ENCODE results near the gene KRIT1. TPM values are rescaled to one million over a fixed set of nuclear protein-coding genes. Genes with fewer than 3 reads are reported as not detected.
"Not testable (repeated sequence)": the region's sequence is repeated elsewhere in the genome, so short reads cannot be mapped to it uniquely, and the experiment has no call there.

Gene KRIT1
- total RNA-seq, 2 experiments from 2014 or later: 46.4 to 54.2 TPM

- DNase-seq: no peak
- Mint-ChIP-seq H3K36me3 (peaks cover 53% of the 10 kb centered on the region), H3K4me3 (no peak overlapping the region), H3K27ac (no peak overlapping the region), H3K9me3 (peaks cover 4% of the 10 kb centered on the region), H3K27me3 (no peaks in the 10 kb centered on the region), H3K4me1 (no peaks in the 10 kb centered on the region)
- ATAC-seq (ENCODE audit: low read depth): no peak
- POLR2A ChIA-PET: interaction anchor here (1.4 kb wide), 1 partner anchor 17 kb away, joined by 4 read pairs; the partner anchor contains the start of genes ANKIB1 and KRIT1
Measured at GRCh38 chr7:92228742-92229141, 17.0 kb downstream of the KRIT1 start.

GRCh38 chr7:92228100-92228499 lies 17.6 kb downstream of the KRIT1 start:
- POLR2A ChIA-PET: interaction anchor here (1.4 kb wide), 1 partner anchor 18 kb away, joined by 4 read pairs; the partner anchor contains the start of genes ANKIB1 and KRIT1
- DNase-seq (no peak), ATAC-seq (ENCODE audit: low read depth) (no peak)

DNA sequence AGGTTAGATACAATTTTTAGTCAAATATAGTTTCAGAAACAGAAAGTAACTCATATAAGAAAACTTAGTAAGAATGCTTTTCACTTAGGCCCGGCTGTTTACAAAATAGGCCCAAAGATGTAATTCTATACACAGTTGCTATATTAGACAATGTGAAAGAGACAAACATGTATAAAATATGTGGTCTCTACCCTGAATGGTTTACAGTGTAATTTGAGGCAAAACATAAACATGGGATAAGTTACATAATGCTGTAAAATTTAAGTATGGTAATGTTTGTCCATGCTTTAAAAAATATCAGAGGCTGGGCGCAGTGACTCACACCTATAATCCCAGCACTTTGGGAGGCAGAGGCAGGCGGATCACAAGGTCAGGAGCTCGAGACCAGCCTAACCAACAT lies 18.7 kb downstream of the KRIT1 start:
- Mint-ChIP-seq H3K27ac (no peak overlapping the region), H3K36me3 (peaks cover 46% of the 10 kb centered on the region), H3K4me3 (no peak overlapping the region)

More at GRCh38 chr7:92228100-92228499, 17.6 kb downstream of the KRIT1 start:
- Mint-ChIP-seq H3K36me3 (peaks cover 49% of the 10 kb centered on the region), H3K27ac (no peak overlapping the region), H3K4me1 (no peaks in the 10 kb centered on the region), H3K9me3 (peaks cover 4% of the 10 kb centered on the region), H3K27me3 (no peaks in the 10 kb centered on the region), H3K4me3 (no peak overlapping the region)

DNA sequence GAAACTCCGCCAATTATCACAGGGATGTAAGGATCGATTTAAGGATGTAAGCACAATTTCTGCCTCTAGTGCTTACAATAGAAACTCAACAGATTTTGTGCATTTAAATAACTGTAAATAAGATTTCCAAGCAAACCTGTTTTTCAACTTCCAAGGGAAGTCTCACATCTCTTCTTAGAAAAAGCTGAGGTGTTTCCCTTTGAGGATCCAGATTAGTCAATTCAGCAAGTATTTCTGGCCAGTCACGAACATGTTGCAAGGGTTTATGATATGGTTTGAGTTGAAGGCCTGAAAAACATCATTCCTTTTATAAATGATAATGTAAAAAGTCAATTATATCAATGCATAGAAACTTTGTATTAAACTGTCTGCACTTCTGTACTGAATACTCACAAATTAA lies 23.9 kb downstream of the KRIT1 start:
- DNase-seq (no peak), ATAC-seq (ENCODE audit: low read depth) (no peak)
- Mint-ChIP-seq H3K4me1 (no peaks in the 10 kb centered on the region), H3K36me3 (peaks cover 46% of the 10 kb centered on the region), H3K4me3 (no peak overlapping the region), H3K27ac (no peak overlapping the region), H3K27me3 (no peaks in the 10 kb centered on the region), H3K9me3 (no peaks in the 10 kb centered on the region)
- POLR2A ChIA-PET: interaction anchor here (0.7 kb wide), 1 partner anchor 220 kb away, joined by 3 read pairs; no protein-coding TSS in a partner anchor

More for the DNA sequence above, 18.7 kb downstream of the KRIT1 start:
- no peaks in the 10 kb centered on the region for H3K4me1 Mint-ChIP-seq
- ATAC-seq (ENCODE audit: low read depth) (no peak), DNase-seq (no peak)
- no peaks in the 10 kb centered on the region for H3K27me3 Mint-ChIP-seq
- POLR2A ChIA-PET: no interaction called here
- H3K9me3 Mint-ChIP-seq: peaks cover 4% of the 10 kb centered on the region

GRCh38 chr7:92206672-92207071 lies 39.0 kb downstream of the KRIT1 start:
- POLR2A ChIA-PET: no interaction called here
- H3K27me3 Mint-ChIP-seq: no peaks in the 10 kb centered on the region
- peaks cover 58% of the 10 kb centered on the region for H3K36me3 Mint-ChIP-seq
- no peak overlapping the region for H3K4me3 Mint-ChIP-seq
- peaks cover 14% of the 10 kb centered on the region for H3K4me1 Mint-ChIP-seq
- H3K9me3 Mint-ChIP-seq: peaks cover 13% of the 10 kb centered on the region
- no peak for DNase-seq
- no peak overlapping the region for H3K27ac Mint-ChIP-seq
- ATAC-seq (ENCODE audit: low read depth): no peak

DNA sequence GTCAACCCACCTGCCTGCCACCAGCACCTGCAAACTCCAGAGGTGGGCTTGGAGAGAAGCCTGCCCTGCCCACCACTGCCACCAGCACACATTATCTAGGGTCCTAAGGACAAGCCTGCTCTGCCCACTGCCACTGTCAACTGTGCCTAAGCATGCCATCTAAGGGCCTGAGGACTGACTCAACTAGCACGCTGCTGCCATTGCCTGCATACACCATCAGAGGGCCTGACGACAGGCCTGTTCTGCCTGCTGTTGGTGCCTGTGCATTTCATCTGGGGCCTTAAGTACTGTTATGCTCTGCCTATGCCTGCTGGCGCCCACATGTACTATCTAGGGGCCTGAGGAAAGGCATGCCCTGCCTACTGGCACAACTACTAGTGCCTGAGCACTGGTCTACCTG lies 39.7 kb downstream of the KRIT1 start:
- H3K9me3 Mint-ChIP-seq: peaks cover 13% of the 10 kb centered on the region
- H3K27me3 Mint-ChIP-seq: no peaks in the 10 kb centered on the region
- ATAC-seq (ENCODE audit: low read depth) (no peak), DNase-seq (no peak)
- no peak overlapping the region for H3K4me3 Mint-ChIP-seq
- POLR2A ChIA-PET: no interaction called here
- peaks cover 54% of the 10 kb centered on the region for H3K36me3 Mint-ChIP-seq
- H3K27ac Mint-ChIP-seq: no peak overlapping the region
- H3K4me1 Mint-ChIP-seq: peaks cover 14% of the 10 kb centered on the region

DNA sequence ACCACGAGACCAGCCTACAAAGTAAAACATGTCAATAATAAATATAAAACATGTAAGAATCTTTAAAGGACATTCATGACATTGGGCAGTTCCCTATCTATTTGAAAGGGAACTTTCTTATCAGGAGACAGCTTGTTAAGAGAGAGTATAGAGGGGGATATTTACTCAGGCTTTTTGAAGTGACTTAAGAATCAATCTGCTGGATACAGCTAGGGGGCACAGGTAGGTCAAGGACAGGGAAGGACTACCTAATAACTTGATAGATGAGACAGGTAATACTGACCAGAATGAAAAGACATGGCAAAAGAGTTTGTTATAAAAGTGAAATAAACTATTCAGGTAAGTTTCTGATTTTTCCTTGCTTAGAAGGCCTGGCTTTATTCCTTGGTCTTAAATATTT lies 44.9 kb downstream of the KRIT1 start:
- no peak overlapping the region for H3K4me3 Mint-ChIP-seq
- H3K27ac Mint-ChIP-seq: no peak overlapping the region
- ATAC-seq (ENCODE audit: low read depth): no peak
- no peak for DNase-seq
- H3K27me3 Mint-ChIP-seq: no peaks in the 10 kb centered on the region
- no peaks in the 10 kb centered on the region for H3K9me3 Mint-ChIP-seq
- H3K36me3 Mint-ChIP-seq: peaks cover 28% of the 10 kb centered on the region
- POLR2A ChIA-PET: no interaction called here
- peaks cover 6% of the 10 kb centered on the region for H3K4me1 Mint-ChIP-seq

- H3K36me3 Mint-ChIP-seq: peaks cover 31% of the 10 kb centered on the region
- H3K4me3 Mint-ChIP-seq: no peak overlapping the region
- H3K27me3 Mint-ChIP-seq: peaks cover 2% of the 10 kb centered on the region
- no peak for ATAC-seq (ENCODE audit: low read depth)
- POLR2A ChIA-PET: no interaction called here
- no peak overlapping the region for H3K27ac Mint-ChIP-seq
- H3K4me1 Mint-ChIP-seq: no peaks in the 10 kb centered on the region
- H3K9me3 Mint-ChIP-seq: peaks cover 24% of the 10 kb centered on the region
- DNase-seq: no peak
Measured at GRCh38 chr7:92192326-92192725, 53.4 kb downstream of the KRIT1 start.

DNA sequence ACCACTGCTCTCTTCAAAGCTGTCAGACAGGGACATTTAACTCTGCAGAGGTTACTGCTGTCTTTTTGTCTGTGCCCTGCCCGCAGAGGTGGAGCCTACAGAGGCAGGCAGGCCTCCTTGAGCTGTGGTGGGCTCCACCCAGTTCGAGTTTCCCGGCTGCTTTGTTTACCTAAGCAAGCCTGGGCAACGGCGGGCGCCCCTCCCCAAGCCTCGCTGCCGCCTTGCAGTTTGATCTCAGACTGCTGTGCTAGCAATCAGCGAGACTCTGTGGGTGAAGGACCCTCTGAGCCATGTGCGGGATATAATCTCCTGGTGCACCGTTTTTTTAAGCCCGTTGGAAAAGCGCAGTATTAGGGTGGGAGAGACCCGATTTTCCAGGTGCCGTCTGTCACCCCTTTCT lies 56.5 kb downstream of the KRIT1 start:
- H3K4me1 Mint-ChIP-seq; H3K27ac Mint-ChIP-seq; H3K27me3 Mint-ChIP-seq; ATAC-seq (ENCODE audit: low read depth); DNase-seq; H3K4me3 Mint-ChIP-seq; POLR2A ChIA-PET: not testable (repeated sequence)
- Mint-ChIP-seq H3K36me3 (peaks cover 12% of the 10 kb centered on the region), H3K9me3 (peaks cover 24% of the 10 kb centered on the region)

DNA sequence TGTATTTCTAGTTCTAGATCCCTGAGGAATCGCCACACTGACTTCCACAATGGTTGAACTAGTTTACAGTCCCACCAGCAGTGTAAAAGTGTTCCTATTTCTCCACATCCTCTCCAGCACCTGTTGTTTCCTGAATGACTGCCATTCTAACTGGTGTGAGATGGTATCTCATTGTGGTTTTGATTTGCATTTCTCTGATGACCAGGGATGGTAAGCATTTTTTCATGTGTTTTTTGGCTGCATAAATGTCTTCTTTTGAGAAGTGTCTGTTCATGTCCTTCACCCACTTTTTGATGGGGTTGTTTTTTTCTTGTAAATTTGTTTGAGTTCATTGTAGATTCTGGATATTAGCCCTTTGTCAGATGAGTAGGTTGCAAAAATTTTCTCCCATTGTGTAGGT lies 61.4 kb downstream of the KRIT1 start:
- POLR2A ChIA-PET; ATAC-seq (ENCODE audit: low read depth): not testable (repeated sequence)

GRCh38 chr7:92178928-92179924 lies 66.5 kb downstream of the KRIT1 start, which contains the start of gene LRRD1:
TSS of gene LRRD1 (minus strand) at chr7:92179142. CDS start at chr7:92165202, 13,940 bp downstream.
- DNase-seq: peak; percentile 96
- Mint-ChIP-seq H3K27ac (no peak within 1 kb of the TSS), H3K4me3 (peak within 1 kb of the TSS; percentile 84), H3K27me3 (peaks cover 16% of the 10 kb centered on the region), H3K9me3 (peaks cover 1% of the 10 kb centered on the region), H3K36me3 (no peaks in the 10 kb centered on the region), H3K4me1 (peaks cover 9% of the 10 kb centered on the region)
- POLR2A ChIA-PET: interaction anchor here (1.0 to 1.7 kb wide), 2 partner anchors 268 to 269 kb away, joined by 3 to 4 read pairs; partner anchors contain the start of gene GATAD1
- peak; percentile 100 for ATAC-seq (ENCODE audit: low read depth)

More for the DNA sequence above, 61.4 kb downstream of the KRIT1 start:
- H3K27me3 Mint-ChIP-seq: peaks cover 13% of the 10 kb centered on the region
- not testable (repeated sequence) for DNase-seq, H3K27ac Mint-ChIP-seq, H3K4me1 Mint-ChIP-seq, H3K36me3 Mint-ChIP-seq, H3K9me3 Mint-ChIP-seq, H3K4me3 Mint-ChIP-seq

DNA sequence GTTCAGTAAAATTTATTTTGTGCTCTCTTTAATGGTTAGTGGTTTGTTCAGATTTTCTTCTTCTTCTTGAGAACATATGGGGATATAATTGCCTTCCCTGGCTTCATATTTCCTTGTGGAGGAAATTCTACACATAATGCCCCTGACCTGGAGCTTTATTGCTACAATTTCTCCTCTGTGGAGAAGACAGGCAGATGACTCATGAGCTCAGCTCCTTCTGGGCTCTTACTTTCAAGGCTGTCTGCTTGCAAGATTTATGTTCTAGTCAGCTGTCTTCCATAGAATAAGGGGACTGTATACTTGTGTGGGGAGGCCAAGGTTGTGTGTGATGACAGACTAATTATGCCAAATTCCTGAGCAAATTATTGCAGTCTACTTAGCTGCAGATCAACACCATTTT lies 68.4 kb downstream of the KRIT1 start:
- H3K4me3 Mint-ChIP-seq: no peak overlapping the region
- peaks cover 14% of the 10 kb centered on the region for H3K27me3 Mint-ChIP-seq
- no peak overlapping the region for H3K27ac Mint-ChIP-seq
- DNase-seq (no peak), ATAC-seq (ENCODE audit: low read depth) (no peak)
- POLR2A ChIA-PET: interaction anchor here (0.7 kb wide), 1 partner anchor 268 kb away, joined by 3 read pairs; no protein-coding TSS in a partner anchor
- no peaks in the 10 kb centered on the region for H3K9me3 Mint-ChIP-seq
- H3K4me1 Mint-ChIP-seq: peaks cover 9% of the 10 kb centered on the region
- H3K36me3 Mint-ChIP-seq: no peaks in the 10 kb centered on the region

- H3K9me3 Mint-ChIP-seq; H3K4me1 Mint-ChIP-seq; ATAC-seq (ENCODE audit: low read depth); H3K4me3 Mint-ChIP-seq; H3K27ac Mint-ChIP-seq; DNase-seq; POLR2A ChIA-PET; H3K36me3 Mint-ChIP-seq: not testable (repeated sequence)
- H3K27me3 Mint-ChIP-seq: peaks cover 13% of the 10 kb centered on the region
Measured at GRCh38 chr7:92169529-92169928, 76.2 kb downstream of the KRIT1 start.

DNA sequence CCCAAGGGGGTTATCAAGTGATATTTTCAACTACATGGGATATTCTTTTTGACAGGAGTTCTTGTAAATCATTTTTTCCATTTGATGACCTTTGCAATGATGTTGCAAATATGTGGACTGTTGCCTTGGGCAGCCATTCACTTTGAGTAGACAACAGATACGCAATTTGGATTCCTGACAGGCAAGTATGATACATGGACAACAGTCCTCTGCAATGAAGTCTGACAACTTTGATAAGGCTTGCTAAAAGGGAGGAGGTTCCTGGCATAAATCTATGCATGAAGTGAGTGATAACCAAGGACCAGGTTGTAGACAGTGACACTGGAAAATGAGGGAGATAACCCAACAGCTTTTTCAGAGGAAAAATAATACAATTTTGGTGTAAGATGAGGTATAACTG lies 84.4 kb downstream of the KRIT1 start:
- DNase-seq (no peak), ATAC-seq (ENCODE audit: low read depth) (no peak)
- POLR2A ChIA-PET: no interaction called here
- Mint-ChIP-seq H3K4me3 (no peak overlapping the region), H3K36me3 (peaks cover 2% of the 10 kb centered on the region), H3K9me3 (no peaks in the 10 kb centered on the region), H3K27ac (no peak overlapping the region), H3K4me1 (peaks cover 8% of the 10 kb centered on the region), H3K27me3 (peaks cover 28% of the 10 kb centered on the region)
